ENCODE data around the gene HDAC4. TPM values are rescaled to one million over a fixed set of nuclear protein-coding genes. Genes with fewer than 3 reads are reported as not detected.

The HDAC4 gene
- total and polyA plus RNA-seq, 3 donors from 2014 or later, result 29.0 to 67.5 (median 58.7) TPM

GRCh38 chr2:239440511-239440959 lies 39.7 kb upstream of the HDAC4 start:
- no peaks in the 10 kb centered on the region for H3K9me3 ChIP-seq
- no peak for DNase-seq
- intact Hi-C loops (cut with DNase I; ENCODE audit: low total_unique reads), result no loop called here
- WGBS, 2 donors, result 30 to 34% methylated on average over 17 to 18 of the region's 18 CpGs
- H3K4me3 ChIP-seq, result no peak overlapping the region
- TF ChIP-seq, protein P1, sequence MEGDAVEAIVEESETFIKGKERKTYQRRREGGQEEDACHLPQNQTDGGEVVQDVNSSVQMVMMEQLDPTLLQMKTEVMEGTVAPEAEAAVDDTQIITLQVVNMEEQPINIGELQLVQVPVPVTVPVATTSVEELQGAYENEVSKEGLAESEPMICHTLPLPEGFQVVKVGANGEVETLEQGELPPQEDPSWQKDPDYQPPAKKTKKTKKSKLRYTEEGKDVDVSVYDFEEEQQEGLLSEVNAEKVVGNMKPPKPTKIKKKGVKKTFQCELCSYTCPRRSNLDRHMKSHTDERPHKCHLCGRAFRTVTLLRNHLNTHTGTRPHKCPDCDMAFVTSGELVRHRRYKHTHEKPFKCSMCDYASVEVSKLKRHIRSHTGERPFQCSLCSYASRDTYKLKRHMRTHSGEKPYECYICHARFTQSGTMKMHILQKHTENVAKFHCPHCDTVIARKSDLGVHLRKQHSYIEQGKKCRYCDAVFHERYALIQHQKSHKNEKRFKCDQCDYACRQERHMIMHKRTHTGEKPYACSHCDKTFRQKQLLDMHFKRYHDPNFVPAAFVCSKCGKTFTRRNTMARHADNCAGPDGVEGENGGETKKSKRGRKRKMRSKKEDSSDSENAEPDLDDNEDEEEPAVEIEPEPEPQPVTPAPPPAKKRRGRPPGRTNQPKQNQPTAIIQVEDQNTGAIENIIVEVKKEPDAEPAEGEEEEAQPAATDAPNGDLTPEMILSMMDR (IDR thresholded peaks at IDR 0.05), result no peak
- TF ChIP-seq POLR2A (IDR thresholded peaks at IDR 0.05), result no peak
- H3K4me1 ChIP-seq, result peaks cover 14% of the 10 kb centered on the region
- peak overlapping the region in 1 of 2 donors; percentile 39 for H3K27ac ChIP-seq
- H3K36me3 ChIP-seq (ENCODE audit: low read depth, missing control alignments), result no peaks in the 10 kb centered on the region
- no peaks in the 10 kb centered on the region for H3K27me3 ChIP-seq

DNA sequence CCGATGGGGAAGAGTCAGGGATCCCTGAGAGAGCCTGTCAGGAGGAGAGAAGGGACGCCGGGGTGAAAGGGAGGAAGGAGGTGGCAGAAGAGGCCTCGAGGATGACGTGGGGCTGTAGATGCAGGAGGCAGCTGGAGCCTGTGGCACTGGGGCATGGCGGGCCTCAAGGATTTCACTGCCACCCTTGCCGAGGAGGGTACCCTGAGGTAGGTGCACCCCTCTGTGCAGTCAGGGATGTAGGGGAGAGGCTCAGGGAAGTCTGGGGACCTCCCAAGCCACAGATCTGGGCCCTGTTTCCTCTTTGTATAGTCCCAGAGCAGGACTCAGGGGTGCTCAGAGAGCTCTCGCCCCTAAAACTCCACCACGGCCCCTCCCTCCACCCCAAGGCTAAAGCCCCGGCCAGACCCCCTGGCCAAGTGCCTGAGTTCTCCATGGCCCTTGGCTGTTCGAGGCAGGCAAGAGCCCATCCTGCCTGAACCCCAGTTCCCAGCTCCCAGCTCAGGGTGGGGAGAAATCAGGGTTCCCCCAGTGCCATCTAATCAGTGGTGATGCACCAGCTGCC lies 39.0 kb upstream of the HDAC4 start:
- TF ChIP-seq, protein P1 (IDR thresholded peaks at IDR 0.05), result no peak
- TF ChIP-seq POLR2A (IDR thresholded peaks at IDR 0.05), result no peak
- no peaks in the 10 kb centered on the region for H3K36me3 ChIP-seq (ENCODE audit: low read depth, missing control alignments)
- no peak overlapping the region for H3K4me3 ChIP-seq
- 79 to 82% methylated on average over 8 to 11 of the region's 11 CpGs for WGBS, 2 donors
- intact Hi-C loops (cut with DNase I; ENCODE audit: low total_unique reads), result no loop called here
- no peaks in the 10 kb centered on the region for H3K9me3 ChIP-seq
- no peaks in the 10 kb centered on the region for H3K27me3 ChIP-seq
- H3K27ac ChIP-seq, result no peak overlapping the region
- peaks cover 14% of the 10 kb centered on the region for H3K4me1 ChIP-seq
- DNase-seq, result no peak

DNA sequence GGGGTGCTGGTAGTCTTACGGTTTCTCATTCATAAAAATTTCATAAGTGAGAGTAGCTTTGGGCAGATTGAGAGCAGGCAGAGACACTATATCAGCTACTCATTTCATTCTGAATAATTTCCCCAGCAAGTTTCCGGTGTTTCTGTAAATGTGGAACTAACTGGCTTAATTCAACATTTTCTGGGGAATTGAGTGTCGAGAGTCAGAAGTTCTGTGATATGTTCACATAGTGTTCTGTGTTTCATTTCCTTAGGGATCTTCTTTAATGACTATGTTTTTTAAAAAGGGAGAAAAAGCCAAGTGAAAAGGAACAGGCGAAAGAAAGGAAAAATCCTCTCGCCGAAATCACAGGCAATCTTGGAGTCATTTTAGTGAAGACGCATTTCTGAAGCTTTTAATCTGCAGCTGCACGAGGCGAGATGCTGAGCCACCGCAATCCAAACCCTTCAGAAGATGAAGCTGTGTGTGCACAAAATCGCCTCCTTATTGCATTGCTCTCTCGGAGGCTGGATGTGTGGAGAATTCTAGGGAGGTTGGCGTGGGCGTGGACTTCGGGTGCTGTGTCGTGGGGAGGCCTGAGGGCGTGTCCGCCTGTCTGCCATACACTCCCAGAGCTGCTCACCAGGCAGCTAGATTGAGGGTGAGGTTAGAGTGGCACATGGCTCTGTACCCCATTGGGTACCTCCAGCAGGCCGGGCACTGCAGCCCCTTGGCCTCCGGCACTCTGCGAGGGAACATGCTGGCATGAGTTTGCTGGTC lies 38.4 kb upstream of the HDAC4 start:
- H3K36me3 ChIP-seq (ENCODE audit: low read depth, missing control alignments), result no peaks in the 10 kb centered on the region

DNA sequence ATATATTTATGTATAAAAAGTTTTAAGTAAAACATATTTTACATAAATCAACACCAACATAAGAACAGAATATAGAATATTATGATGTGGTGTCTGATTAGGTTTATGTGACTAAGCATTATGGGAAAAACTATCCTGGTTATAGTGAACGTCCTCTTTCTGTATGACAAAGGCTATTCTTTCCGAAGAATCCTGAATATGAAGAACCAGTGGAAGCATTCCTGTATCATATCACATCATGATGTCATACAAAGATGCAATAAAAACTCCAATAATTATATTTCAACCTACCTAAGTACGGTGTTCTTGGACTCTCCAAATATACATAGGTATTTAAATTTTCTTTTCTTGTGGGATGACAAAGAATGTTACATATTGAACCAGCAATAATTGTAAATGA lies 37.5 kb upstream of the HDAC4 start:
- Histone ChIP-seq H3K27me3 (no peaks in the 10 kb centered on the region), H3K36me3 (ENCODE audit: low read depth, missing control alignments) (no peaks in the 10 kb centered on the region), H3K27ac (no peak overlapping the region), H3K4me1 (peaks cover 14% of the 10 kb centered on the region), H3K4me3 (no peak overlapping the region), H3K9me3 (no peaks in the 10 kb centered on the region)
- TF ChIP-seq, protein P1 (IDR thresholded peaks at IDR 0.05), result no peak
- TF ChIP-seq POLR2A (IDR thresholded peaks at IDR 0.05), result no peak
- 88 to 89% methylated on average over 3 of the region's 3 CpGs for whole genome bisulfite sequencing, 2 donors
- DNase-seq, result no peak
- intact Hi-C loops (cut with DNase I; ENCODE audit: low total_unique reads), result no loop called here

More for the DNA sequence above, 38.4 kb upstream of the HDAC4 start:
- Histone ChIP-seq H3K27me3 (no peaks in the 10 kb centered on the region), H3K9me3 (no peaks in the 10 kb centered on the region), H3K4me3 (no peak overlapping the region), H3K4me1 (peaks cover 14% of the 10 kb centered on the region), H3K27ac (peak overlapping the region in 1 of 2 donors; percentile 28)
- WGBS, 2 donors, result 68 to 75% methylated on average over 21 of the region's 21 CpGs
- DNase-seq, result no peak
- intact Hi-C loops (cut with DNase I; ENCODE audit: low total_unique reads), result no loop called here
- TF ChIP-seq, protein P1 (IDR thresholded peaks at IDR 0.05), result no peak
- no peak for TF ChIP-seq POLR2A (IDR thresholded peaks at IDR 0.05)

Measured in testis (tissue), 3 donors.